ENCODE data around the gene TBCCD1.

GRCh38 chr3:186596568-186597287 is 29.6 kb upstream of the TBCCD1 start:
- TF ChIP-seq EP300 (IDR thresholded peaks at IDR 0.05) (no peak), CTCF (IDR thresholded peaks at IDR 0.05) (no peak), POLR2AphosphoS5 (IDR thresholded peaks at IDR 0.05) (no peak)

All from esophagus muscularis mucosa (tissue), 4 donors.